HTERT RPE-1 (cell line): ENCODE results near the gene SORD.

Source experiments
- in situ Hi-C: fragments of 300-500 bp; cut with MboI; formaldehyde crosslinking; loops from 4 replicates; pipeline ENCODE4 v1.14.3; 2020; ENCODE audit warnings: low sequenced_read_pairs

Gene SORD

DNA sequence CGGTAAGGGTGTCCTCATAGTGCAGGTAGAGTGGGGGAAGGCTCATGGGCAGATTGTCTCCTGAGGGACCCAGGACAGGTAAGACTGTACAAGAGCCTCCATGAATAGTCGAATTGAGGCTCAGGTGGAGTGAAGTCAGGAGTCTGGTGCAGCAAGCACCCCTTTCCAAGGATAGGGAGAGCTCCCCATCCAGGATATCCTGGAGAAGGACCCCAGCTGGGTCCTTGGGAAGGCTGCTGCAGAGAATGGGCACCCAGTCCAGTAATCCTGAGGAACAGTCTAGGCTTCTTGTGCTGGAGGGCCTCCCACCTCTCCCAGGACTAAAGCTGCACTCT lies 91.7 kb downstream of the SORD start:
- in situ Hi-C loops, result no loop called here

DNA sequence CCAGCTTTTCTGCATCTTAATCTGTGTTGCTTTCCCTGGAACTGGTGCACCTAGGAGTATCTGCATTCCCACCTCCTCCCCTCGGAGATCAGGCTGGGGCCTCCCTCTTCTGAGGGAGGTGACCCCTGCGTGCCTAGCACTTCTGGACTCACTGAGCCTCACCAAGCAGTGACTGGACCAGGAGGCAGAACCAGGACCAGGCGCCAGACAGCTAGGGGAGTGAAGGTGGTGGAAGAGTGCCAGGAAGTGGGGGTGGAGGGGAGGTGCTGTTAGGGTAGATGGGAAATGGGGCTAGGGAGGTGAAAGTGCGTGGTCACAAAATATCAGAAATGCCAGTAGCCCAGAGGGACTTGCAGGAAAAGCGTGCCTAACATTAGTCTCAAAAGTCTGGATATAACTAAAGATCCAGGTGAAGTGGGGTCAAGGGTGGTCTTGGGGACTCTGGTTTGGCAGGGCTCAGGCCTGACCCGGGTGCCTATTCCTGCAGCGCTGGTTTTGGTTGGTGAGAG lies 92.4 kb downstream of the SORD start:
- in situ Hi-C loops, result no loop called here

DNA sequence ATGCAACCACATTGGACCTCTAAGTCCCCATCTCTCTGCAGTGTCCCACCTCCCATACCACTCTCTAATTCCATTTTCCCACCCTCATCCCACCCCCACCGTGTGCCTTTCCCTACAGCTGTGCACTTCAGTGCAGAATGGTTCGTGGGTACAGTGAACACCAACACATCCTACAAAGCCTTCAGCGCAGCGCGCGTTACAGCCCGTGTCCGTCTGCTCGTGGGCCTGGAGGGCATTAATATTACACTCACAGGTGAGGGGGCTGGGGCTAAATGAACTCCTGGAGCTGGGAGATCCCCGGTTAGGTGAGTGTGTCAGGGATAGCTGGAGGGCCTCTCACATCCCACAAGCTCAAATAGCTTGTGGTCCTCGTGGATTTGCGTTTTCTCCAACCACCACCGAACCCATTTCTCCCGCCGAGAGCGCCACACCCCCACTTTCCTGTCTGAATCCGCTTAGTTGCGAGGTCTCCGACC lies 93.0 kb downstream of the SORD start:
- in situ Hi-C loops, result no loop called here

DNA sequence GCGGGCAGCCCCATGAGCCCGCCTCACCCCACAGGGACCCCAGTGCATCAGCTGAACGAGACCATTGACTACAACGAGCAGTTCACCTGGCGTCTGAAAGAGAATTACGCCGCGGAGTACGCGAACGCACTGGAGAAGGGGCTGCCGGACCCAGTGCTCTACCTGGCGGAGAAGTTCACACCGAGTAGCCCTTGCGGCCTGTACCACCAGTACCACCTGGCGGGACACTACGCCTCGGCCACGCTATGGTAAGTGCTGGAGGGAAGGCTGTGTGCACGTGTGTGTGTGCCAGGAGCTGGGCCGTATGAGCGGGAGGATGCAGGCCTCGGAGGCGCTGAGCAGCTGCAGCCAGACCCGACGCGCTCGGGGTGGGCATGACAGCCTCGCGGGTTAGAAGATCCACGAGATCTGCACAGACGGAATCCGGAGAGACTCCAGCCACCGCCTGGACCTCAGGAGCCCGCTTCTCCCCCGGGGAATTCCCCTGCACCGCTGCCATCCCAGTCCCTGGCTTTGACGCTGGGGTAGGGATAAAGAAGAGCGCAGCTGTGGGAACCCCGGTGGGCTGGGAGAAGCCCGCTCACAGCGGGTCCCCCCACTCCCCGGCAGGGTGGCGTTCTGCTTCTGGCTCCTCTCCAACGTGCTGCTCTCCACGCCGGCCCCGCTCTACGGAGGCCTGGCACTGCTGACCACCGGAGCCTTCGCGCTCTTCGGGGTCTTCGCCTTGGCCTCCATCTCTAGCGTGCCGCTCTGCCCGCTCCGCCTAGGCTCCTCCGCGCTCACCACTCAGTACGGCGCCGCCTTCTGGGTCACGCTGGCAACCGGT lies 93.7 kb downstream of the SORD start:
- in situ Hi-C loops, result no loop called here

DNA sequence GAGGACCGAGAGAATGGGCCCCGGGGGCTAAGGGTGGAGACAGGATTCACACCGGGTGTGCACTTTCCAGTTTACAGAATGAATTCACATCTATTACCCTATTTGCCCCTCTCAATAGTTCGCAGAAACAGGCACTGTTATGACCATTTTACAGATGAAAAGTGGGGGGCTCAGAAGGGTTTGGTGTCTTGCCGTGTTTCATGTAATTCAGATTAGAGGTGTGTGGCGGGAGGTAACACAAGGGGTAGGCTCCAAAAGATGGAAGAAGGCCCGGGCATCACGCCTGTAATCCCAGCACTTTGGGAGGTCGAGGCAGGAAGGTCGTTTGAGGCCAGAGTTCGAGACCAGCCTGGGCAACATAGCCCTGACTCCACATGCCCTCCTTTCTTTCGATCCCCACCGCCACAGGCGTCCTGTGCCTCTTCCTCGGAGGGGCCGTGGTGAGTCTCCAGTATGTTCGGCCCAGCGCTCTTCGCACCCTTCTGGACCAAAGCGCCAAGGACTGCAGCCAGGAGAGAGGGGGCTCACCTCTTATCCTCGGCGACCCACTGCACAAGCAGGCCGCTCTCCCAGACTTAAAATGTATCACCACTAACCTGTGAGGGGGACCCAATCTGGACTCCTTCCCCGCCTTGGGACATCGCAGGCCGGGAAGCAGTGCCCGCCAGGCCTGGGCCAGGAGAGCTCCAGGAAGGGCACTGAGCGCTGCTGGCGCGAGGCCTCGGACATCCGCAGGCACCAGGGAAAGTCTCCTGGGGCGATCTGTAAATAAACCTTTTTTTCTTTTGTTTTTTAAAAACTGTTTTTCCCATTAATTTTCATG lies 94.5 kb downstream of the SORD start:
- in situ Hi-C loops, result no loop called here

- in situ Hi-C loops, result no loop called here
Measured at GRCh38 chr15:45118131-45118588, 95.2 kb downstream of the SORD start.

DNA sequence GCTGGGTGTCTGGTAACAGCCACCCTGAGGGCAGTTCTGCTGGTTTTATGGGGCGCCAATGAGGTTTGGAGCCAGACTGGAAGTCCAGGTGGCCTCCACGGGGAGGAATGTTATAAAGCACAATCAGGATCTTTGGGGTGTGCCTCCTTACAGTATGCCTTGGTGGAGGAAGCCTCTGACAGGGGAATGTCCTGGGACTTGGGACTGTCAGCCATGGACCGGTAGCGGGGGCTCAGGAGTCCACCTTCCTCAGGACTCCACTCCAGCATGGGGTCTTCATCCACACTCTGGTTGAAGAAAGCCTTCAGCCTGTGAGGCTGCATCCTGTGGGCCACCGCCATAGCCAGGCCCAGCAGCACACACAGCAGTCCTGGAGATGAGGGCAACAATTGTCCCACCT lies 96.0 kb downstream of the SORD start:
- in situ Hi-C loops, result no loop called here

DNA sequence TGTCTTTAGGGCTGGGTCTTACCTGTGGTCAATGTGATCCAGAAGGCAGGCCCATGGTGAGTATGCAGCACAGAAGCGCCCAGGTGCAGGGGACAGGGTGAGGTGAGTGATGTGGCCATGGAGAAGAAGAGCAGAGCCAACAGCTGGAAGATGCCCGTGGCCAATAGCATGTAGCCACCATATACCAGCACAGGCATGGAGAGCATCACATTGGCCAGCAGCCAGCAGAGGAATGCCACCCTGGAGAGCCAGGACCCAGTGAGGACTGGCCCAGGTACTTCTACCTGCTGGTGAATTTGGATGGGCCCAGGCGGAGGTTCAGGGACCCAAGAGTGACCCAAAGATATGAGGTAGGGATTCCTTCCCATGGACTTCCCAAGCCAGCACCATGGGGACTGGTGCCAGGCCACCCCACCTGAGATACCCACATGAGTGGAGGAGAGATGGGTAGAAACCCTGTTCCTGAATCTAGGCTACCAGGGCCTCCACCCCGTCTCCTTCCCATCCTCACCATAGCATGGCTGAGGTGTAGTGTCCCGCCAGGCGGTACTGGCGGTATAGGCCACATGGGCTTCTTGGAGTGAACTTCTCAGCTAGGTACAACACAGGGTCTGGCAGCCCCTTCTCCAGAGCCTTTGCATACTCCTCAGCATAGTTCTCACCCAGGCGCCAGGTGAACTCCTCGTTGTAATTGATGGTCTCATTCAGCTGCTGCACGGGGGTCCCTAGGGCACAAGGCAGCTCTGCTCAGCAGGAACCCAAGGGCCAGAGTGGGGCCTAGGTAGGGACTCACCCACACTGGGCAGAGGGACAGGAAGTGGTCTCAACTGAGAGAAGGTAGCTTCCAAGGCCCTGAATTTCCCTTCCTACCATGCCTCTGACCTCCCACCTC lies 97.3 kb downstream of the SORD start:
- in situ Hi-C loops, result no loop called here

DNA sequence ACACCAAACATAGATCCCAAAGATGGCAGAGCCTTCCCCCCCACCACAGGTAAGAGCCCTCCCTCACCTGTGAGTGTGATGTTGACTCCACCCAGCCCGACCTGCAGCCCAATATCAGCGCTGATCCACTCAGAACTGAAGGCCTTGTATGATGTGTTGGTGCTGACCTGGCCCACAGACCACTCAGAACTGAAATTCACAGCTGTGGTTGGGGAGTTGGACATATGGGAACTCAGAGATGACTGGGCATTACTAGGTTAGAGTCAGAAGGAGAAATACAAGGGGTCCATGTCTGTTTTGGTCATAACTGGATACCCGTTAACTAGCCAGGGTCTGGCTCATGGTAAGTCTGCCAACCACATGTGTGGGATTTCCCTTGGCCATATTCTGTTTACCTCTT lies 98.0 kb downstream of the SORD start:
- in situ Hi-C loops, result no loop called here

DNA sequence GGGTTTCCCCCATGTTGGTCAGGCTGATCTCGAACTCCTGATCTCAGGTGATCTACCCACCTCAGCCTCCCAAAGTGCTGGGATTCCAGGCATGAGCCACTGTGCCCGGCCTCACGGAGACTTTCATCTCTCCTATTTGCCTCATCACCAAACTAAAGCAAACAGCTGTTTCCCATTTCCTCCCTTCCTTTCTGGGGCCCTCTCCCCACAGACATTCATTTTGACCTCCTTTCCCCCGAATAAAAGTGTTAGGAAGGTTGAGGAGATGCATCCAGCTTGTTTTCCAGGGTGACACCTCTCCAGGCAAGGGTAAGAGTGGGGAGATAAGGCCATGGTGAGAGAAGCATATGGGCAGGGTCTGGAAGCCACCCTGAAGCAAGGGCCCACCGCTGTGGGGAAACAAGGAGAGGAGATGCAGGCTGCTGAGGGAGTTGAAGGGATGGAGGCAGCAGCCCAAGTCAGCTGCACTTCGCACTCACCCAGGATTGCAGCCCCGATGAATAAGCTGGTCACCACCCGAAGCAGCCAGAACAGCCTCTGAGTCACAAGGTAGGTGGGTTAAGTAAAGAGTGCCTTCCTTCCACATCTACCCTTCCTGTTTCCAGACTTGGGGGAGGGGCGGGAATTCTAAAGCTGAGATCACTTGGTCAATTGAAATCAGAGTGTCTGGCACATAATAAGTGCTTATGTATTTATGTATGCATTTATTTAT lies 98.9 kb downstream of the SORD start:
- in situ Hi-C loops, result no loop called here

GRCh38 chr15:45122719-45123118 lies 99.7 kb downstream of the SORD start:
- in situ Hi-C loops, result no loop called here

DNA sequence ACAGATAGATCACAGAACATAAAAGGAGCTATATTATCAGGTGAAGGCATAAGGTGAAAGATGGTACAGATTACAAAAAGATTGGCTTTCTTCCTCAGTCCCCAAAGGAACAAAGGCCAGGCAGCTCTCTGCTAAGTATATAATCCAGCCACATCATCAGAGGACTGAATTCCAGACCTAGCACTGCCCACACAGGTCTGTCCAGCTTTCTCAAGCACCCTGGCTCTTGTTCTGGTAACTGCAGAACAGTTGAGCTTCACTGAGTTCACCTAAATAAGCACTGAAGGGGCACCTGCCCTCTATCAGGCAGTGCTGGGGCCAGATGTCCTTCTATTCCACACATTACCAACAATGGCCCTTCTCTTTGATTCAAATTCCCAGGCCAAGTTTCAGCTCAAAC lies 100.4 kb downstream of the SORD start:
- in situ Hi-C loops, result no loop called here

DNA sequence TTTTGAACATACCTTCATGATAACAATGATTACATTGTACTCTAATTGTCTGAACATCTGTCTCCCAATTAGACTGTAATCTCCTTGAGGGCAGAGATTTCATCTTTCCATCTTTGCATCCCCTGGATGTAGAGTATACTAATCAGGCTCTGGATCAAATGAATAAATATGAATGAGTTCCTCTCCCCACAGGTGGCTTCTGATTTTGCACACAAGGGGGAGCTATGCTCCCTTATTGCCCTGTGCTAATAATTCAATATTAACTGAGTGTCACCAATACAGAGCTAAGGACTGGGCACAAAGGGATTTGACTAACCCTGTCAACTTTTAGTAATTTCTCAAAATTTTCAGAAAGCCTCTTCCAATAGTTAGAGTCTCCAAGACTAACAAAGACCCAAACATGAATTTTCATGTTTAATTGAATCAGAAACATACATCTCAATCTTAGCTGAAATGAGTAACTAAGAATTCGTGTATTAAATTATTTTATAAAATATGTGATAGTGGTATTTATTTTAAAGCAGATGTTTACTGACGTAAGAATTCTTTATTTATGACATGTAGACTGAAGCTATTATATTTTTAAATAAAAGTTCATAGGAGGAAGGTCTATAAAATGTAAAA lies 103.7 kb downstream of the SORD start:
- in situ Hi-C loops, result no loop called here
